ENCODE results near the gene TMPRSS13.
A peak's percentile ranks its signal among the peaks of the same experiment; 100 is the strongest.
"Not testable (repeated sequence)": the region's sequence is repeated elsewhere in the genome, so short reads cannot be mapped to it uniquely, and the experiment has no call there.

TMPRSS13 gene

GRCh38 chr11:117929142-117929915 lies at the start of gene TMPRSS13:
TSS of gene TMPRSS13 (minus strand) at chr11:117929402. CDS start at chr11:117929307, 95 bp downstream.
- no peak for DNase-seq

DNA sequence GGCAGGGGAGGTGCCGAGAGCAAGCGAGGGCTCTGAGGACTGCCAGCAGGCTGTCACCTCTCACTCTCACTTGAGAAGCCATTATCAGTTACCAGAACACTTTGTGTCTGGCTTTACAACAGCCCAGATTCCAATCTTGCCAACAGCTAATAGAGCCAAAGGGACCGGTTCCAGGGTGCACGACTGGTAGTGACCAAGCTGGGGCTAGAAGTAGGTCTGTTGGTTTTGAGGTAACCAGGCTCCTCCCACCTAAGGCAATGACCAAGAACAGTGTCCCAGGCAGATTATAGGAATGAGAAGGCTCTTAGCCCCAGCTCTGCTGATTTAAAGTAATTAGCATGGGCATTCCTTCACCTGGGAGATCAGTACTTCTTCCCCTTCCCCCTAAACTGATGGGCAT lies 49.8 kb upstream of the TMPRSS13 start:
- DNase-seq = no peak

DNA sequence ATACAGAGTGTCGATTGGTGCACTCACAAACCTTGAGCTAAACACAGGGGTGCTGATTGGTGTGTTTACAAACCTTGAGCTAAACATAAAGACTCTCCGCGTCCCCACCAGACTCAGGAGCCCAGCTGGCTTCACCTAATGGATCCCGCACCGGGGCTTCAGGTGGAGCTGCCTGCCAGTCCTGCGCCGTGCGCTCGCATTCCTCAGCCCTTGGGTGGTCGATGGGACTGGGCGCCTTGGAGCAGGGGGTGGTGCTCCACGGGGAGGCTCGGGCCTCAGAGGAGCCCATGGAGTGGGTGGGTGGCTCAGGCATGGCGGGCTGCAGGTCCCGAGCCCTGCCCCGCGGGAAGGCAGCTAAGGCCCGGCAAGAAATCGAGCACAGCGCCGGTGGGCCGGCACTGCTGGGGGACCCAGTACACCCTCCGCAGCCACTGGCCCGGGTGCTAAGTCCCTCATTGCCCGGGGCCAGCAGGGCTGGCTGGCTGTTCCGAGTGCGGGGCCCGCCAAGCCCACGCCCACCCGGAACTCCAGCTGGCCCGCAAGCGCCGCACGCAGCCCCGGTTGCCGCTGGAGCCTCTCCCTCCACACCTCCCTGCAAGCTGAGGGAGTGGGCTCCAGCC lies 49.2 kb upstream of the TMPRSS13 start:
- not testable (repeated sequence) for DNase-seq

GRCh38 chr11:117977612-117978264 lies 48.5 kb upstream of the TMPRSS13 start:
- DNase-seq = not testable (repeated sequence)

GRCh38 chr11:117977029-117977428 lies 47.8 kb upstream of the TMPRSS13 start:
- DNase-seq = no peak

DNA sequence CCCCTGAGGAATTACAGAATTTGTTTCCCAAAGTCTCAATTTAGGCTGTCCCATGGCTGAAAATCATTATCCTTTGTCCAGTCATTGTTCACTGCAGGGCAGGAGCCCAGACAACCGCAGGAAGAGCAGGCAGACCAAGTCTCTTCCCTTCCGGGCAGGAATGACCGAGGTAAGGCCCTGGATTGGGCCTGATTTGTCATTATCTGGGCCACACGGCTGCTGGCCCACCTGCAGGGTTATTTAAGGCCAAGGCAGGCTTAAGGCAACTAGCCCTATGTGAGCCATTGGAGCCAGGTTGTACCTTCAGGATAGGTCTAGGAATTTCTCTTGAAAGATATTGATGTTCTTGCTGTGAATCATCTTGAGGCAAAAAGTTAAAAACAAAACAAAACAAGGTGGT lies 47.2 kb upstream of the TMPRSS13 start:
- DNase-seq = no peak

DNA sequence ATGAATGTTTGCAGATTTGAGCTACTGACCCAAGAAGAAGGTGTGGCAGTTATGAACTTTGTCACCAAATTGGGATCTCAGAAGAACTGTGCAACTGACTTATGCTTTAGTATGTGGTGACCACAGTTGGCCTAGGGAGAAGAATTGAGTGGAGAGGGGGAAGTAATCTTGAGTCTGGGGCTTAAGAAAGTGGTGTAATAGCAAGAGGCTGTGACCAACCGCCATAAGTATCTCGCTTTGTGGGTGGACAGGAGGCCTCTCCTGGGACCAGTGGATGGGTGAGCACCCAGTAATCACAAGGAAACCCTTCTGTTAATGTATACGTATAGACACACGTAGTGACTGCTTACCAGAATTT lies 44.3 kb upstream of the TMPRSS13 start:
- DNase-seq = no peak

DNA sequence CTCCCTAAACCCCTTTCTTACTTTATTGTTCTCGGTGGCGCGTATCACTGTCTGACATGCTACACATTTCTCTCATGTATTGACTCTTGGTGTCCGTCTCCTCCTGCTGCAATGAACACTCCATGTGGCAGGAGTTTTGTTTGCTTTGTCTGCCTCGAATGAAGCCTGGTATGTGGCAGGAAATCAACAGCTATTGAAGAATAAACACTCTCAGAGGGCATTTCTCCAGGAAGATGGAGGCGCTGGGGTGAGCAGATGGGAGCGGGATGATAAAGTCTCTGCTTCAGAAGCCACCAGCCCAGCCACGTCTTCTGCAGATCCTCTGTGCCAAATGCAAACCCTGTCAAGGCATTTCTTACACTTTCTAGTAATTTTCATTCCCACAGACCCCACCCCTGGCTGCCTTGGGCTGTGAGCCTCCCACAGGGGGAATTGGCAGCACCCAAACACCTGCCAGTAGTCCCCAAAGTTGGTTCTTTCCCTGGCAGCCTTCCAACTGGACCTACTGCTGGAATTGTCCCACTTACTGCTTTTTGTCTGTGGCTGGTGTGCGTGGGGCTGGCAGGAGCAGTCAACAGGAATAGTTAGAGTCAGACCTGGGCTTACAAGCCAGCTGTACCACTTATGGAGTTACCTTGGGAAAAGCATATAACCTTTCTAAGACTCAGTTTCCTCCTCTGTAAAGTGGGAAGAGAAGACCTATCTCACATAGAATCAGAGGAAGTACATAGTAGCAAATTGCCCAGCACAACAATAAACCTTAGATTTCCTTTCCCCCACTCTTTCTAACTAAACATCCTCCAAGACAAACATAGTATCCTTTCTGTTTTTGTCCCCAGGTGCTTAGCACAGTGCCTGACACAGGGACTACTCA lies 43.7 kb upstream of the TMPRSS13 start:
- DNase-seq = no peak

- no peak for DNase-seq
Measured at GRCh38 chr11:117972044-117972443, 42.8 kb upstream of the TMPRSS13 start.

GRCh38 chr11:117970400-117971024 lies 41.3 kb upstream of the TMPRSS13 start:
- DNase-seq = peak; percentile 75

DNA sequence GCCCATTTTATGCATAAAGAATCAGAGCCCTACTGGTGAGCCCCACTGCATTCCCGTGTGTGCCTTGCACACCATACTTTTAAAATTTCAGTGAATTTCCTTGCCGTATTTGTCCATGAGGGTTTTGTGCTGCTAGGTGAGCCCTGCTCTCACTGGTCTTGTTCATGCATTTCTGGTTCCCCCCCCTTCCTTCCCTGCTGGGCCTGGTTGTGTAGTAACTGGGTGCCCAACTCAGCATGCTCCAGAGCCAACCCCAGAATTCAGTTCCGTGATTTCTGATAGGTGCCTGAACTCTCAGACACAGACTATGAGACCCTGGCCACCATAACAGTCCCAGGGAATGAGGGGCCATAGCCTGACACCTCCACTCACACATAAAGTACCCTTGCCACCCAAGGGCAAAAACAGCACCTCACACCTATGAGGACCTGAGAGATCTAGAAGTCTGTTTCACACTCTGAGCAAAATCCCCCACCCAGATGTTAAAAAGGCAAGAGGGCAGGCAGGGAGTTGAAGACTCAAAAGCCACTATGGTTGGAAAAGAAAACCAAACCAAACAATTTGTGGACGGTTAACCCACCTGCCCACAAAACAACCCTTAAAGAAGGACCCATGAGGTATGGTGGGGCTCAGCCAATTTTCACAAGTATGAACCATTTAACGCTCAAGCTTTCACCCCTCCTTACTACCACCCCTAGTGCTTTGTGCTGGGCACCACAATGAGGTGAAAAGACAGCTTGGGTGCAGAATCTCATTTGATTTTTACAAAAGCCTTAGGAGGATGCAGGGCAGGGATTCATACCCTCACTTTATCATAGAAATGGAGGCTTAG lies 40.2 kb upstream of the TMPRSS13 start:
- no peak for DNase-seq

DNA sequence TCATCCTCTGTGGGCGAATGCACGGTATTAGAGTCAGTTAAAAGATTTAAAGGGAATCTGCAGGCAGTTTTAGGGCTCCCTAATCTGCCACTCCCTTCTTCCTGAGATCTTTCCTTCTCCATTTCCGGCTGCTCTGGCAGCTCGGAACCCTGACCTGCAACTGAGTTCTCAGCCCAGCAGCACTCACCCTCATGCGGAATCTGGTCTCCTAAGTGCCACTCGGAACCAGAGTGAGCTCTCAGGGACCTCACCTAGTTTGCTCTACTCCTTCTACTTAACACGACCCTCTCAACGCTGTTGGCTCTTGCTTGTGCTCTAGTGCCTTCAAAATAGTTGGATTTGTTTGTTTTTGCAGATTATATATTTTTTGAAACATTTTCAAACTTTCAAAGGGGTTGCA lies 37.7 kb upstream of the TMPRSS13 start:
- DNase-seq = no peak

DNA sequence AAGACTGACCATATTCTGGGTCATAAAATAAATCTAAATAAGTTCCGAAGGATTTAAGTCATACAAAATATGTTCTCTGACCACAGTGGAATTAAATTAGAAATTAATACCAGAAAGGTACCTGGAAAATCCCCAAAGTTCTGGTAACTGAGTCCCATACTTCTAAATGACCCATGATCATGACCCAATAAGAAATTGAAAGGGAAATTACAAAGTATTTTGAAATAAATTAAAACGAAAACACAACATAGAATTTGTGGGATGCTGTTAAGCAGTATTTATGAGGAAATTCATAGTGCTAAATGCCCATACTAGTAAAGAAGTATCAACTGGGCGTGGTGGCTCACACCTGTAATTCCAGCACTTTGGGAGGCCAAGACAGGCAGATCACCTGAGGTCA lies 33.6 kb upstream of the TMPRSS13 start:
- no peak for DNase-seq

DNA sequence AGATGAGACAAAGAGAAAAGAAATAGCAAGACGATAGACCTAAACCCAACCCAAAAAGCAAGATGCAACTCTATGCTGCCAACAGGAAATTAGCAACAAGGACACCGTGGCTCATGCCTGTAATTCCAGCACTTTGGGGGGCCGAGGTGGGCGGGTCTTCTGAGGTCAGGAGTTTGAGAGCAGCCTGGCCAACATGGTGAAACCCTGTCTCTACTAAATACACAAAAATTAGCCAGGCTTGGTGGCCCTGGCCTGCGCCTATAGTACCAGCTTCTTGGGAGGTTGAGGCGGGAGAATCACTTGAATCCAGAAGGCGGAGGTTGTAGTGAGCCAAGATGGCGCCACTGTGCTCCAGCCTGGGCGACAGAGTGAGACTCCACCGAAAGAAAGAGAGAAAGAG lies 32.7 kb upstream of the TMPRSS13 start:
- DNase-seq = no peak

DNA sequence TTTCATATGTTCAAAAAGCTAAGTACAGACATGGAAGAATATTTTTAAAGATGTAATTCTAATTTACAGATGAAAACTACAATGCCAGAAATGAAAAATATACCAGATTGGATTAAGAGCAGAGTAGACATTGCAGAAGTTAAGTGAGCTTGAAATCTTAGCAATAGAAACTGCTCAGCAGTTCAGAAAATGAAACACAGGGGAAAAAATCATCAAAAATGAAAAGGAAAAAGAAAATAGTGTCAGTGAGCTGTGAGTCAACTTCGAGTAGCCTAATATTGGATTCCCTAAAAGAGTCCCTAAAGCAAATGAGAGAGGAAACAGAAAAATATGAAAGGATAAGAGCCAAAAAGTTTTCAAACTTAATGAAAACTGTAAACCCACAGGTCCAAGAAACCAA lies 31.2 kb upstream of the TMPRSS13 start:
- no peak for DNase-seq

- no peak for DNase-seq
Measured at GRCh38 chr11:117959438-117960149, 30.4 kb upstream of the TMPRSS13 start.

GRCh38 chr11:117958949-117959348 lies 29.7 kb upstream of the TMPRSS13 start:
- DNase-seq = no peak

DNA sequence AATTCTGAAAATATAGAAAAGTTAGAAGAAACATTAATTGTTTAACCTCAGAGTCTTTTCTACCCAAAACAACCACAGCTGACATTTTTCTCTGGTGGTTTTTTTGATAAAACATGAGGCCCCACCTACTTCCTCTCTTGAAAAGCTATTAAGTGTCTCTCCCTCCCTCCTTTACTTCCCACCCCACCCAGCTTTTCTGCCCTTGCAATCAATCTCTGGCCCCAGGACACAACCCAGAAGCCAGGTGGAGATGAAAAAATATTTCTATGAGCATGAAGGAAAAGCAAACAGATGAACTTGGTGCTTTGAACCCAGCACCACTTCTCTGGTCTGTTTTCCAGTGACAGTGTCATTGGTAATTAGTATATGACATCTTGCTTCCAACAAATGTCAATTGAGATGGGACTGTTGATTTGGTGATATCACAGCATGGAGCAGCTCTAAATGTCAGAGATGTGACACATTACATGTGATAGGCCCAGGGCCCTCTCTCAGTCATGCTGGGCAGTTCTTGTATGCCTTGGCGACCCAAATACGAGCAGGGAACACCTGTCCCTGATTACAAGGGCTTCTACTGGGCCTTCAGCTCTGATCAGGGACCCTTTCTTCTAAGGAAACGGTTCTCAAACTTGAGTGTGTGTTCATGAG lies 23.9 kb upstream of the TMPRSS13 start:
- peak; percentile 68 for DNase-seq

- peak; percentile 76 for DNase-seq
Measured at GRCh38 chr11:117950993-117951961, 22.1 kb upstream of the TMPRSS13 start.
